Measurements from ENCODE around the gene COL3A1. TPM values are rescaled to one million over a fixed set of nuclear protein-coding genes. Genes with fewer than 3 reads are reported as not detected.

COL3A1 gene
- total and polyA plus RNA-seq, 10 donors: 24.9 to 397 (median 153) TPM

DNA sequence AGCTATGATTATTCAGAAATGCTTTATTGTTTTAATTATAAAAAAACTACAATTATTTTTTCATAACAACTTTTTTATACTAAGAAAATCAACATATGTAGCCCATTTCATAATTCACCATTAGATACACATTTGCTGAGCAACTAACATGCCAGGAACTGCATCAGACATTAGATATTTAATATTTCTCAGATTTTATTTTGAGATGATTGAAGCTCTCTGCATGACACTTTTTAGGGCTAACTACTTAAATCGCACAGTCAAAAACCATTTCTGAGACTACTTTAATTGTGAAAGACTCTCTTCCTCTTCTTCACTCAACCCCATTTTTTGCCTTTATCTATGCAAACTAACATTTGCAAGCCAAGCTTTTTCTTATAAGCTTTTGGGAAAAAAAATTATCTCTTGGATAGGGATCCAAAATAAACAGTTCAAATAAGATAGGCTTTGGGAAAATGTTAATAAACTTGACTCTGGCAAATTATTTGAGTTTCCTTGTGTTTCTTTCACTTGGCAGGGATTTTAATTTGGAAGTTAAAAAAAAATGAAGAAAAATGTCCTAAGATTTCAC lies 9.1 kb upstream of the COL3A1 start:
- Histone ChIP-seq H3K27me3 (replicated peaks in 1 of 7) (no peaks in the 10 kb centered on the region), H3K4me3 (no peak overlapping the region), H3K27ac (no peak overlapping the region), H3K4me1 (no peaks in the 10 kb centered on the region), H3K9me3 (peaks cover 0 to 3% (median 0%) of the 10 kb centered on the region in 8 donors), H3K36me3 (no peaks in the 10 kb centered on the region)
- no peak for TF ChIP-seq POLR2AphosphoS5 (IDR thresholded peaks at IDR 0.05)
- 76 to 90% (median 81%) methylated on average over 1 of the region's 1 CpG for WGBS, 5 donors
- intact Hi-C loops (cut with DNase I; ENCODE audit: low total_unique reads): no loop called here
- DNase-seq: no peak

DNA sequence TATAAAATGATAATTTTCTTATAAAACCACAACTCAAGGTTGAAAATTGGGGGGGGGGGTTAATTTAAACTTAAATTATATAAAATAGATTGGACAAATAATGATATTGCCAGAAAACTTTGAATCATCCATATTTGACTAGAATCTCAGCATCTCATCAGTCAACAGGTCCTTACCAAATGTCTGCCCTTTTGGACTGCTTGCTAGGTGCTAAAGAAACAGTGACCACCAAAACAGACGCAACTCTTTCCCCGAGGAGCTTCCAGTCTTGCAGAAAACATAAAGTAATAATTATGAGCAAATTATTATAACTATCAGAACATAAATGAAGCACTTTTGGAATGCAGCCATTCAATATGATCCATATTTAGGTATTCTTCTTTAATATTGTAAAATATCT lies 8.6 kb upstream of the COL3A1 start:
- intact Hi-C loops (cut with DNase I; ENCODE audit: low total_unique reads): no loop called here
- H3K9me3 ChIP-seq: peaks cover 0 to 3% (median 0%) of the 10 kb centered on the region in 8 donors
- no peaks in the 10 kb centered on the region for H3K36me3 ChIP-seq
- no peak for DNase-seq
- H3K27ac ChIP-seq: no peak overlapping the region
- H3K27me3 ChIP-seq (replicated peaks in 1 of 7): no peaks in the 10 kb centered on the region
- 82 to 95% (median 88%) methylated on average over 2 of the region's 2 CpGs for WGBS, 5 donors
- no peak for TF ChIP-seq POLR2A (IDR thresholded peaks at IDR 0.05)
- TF ChIP-seq CTCF (IDR thresholded peaks at IDR 0.05 in 8 of 11, conservative IDR thresholded peaks at IDR 0.05 in 3 of 11): no peak
- no peak for TF ChIP-seq POLR2AphosphoS5 (IDR thresholded peaks at IDR 0.05)
- H3K4me1 ChIP-seq: no peaks in the 10 kb centered on the region
- no peak overlapping the region for H3K4me3 ChIP-seq

DNA sequence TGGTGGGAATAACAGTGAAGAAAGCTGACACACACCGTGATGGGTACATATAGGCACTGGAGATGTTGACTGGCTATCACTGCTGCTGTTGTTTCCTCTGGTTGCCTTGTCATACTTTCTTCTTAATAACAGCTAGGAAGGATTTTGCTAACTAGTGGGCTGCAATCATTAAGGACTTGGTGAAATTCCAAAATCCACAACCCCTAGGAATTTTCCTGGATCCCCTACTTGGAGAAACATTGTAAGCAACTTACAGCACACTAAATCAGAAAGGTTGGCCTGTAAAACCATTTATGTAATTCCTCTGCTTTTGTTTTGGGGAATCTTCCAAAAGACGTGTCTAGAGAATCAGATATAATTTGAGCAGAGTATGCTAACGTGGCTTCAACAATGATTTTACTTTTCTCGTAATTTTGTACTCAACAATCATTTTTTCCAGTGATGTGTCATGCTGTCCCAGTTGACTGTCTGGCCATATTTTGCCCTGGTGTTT lies 8.0 kb upstream of the COL3A1 start:
- Histone ChIP-seq H3K27me3 (replicated peaks in 1 of 7) (no peaks in the 10 kb centered on the region), H3K4me3 (no peak overlapping the region), H3K4me1 (no peaks in the 10 kb centered on the region), H3K9me3 (peaks cover 0 to 3% (median 0%) of the 10 kb centered on the region in 8 donors), H3K36me3 (no peaks in the 10 kb centered on the region), H3K27ac (no peak overlapping the region)
- TF ChIP-seq POLR2AphosphoS5 (IDR thresholded peaks at IDR 0.05) (no peak), POLR2A (IDR thresholded peaks at IDR 0.05) (no peak), CTCF (IDR thresholded peaks at IDR 0.05 in 8 of 11, conservative IDR thresholded peaks at IDR 0.05 in 3 of 11) (no peak)
- WGBS, 5 donors: 65 to 89% (median 77%) methylated on average over 4 of the region's 4 CpGs
- intact Hi-C loops (cut with DNase I; ENCODE audit: low total_unique reads): no loop called here
- no peak for DNase-seq

- WGBS, 5 donors: 83 to 93% (median 86%) methylated on average over 3 of the region's 3 CpGs
- no peak for TF ChIP-seq POLR2A (IDR thresholded peaks at IDR 0.05)
- TF ChIP-seq POLR2AphosphoS5 (IDR thresholded peaks at IDR 0.05): no peak
- no peak for TF ChIP-seq CTCF (IDR thresholded peaks at IDR 0.05 in 8 of 11, conservative IDR thresholded peaks at IDR 0.05 in 3 of 11)
Observed at GRCh38 chr2:188966728-188967440, 7.3 kb upstream of the COL3A1 start.

More at GRCh38 chr2:188966728-188967440, 7.3 kb upstream of the COL3A1 start:
- H3K27ac ChIP-seq: no peak overlapping the region
- peaks cover 0 to 1% (median 0%) of the 10 kb centered on the region in 8 donors for H3K9me3 ChIP-seq
- DNase-seq: no peak
- no peaks in the 10 kb centered on the region for H3K36me3 ChIP-seq
- intact Hi-C loops (cut with DNase I; ENCODE audit: low total_unique reads): no loop called here
- no peaks in the 10 kb centered on the region for H3K27me3 ChIP-seq (replicated peaks in 1 of 7)
- no peak overlapping the region for H3K4me3 ChIP-seq
- no peaks in the 10 kb centered on the region for H3K4me1 ChIP-seq
